AG04449 (cell line): ENCODE measurements around the gene RHEX.

ENCODE experiments used
- CTCF ChIA-PET: fragments of 350-600 bp; formaldehyde crosslinking; extraction: SDS; loops from one replicate; lab custom pipeline; 2021; ENCODE audit warnings: antibody characterized with exemption; lab: Yijun Ruan, JAX
- POLR2A ChIA-PET: fragments of 400-600, 350-600 bp; formaldehyde crosslinking; extraction: SDS; loops from one replicate; lab custom pipeline; 2020; ENCODE audit warnings: antibody characterized with exemption, inconsistent platforms; lab: Yijun Ruan, JAX
- DNase-seq: peaks from one replicate; pipeline ENCODE4 v3.0.0-alpha.2; 2010; ENCODE audit warnings: low read depth, low spot score
- H3K4me3 ChIP-seq: 2 replicates; pipeline ENCODE4 v1.5.1; 2011; ENCODE audit warnings: low read depth, mild to moderate bottlenecking, control low read depth, low read length
- CTCF ChIP-seq: IDR thresholded peaks from one replicate; pipeline ENCODE4 v1.5.1; 2011; ENCODE audit warnings: mild to moderate bottlenecking, moderate library complexity, low read length, control low read depth, inconsistent platforms; ENCODE audit not compliant: insufficient read depth; ENCODE audit errors: missing control alignments

The RHEX gene

GRCh38 chr1:206111271-206111927, 58.4 kb downstream of the RHEX start:
- TF ChIP-seq CTCF, result no peak
- ChIA-PET CTCF (interaction anchor here (0.7 to 16.4 kb wide), 9 partner anchors 9 to 319 kb away, joined by 3 to 561 read pairs (median 11); no protein-coding TSS in a partner anchor), POLR2A (no interaction called here)
- no peak overlapping the region for H3K4me3 ChIP-seq
- no peak for DNase-seq

- POLR2A ChIA-PET, result no interaction called here
- CTCF ChIA-PET, result interaction anchor here (1.1 to 16.4 kb wide), 4 partner anchors 20 to 321 kb away, joined by 3 to 561 read pairs (median 8); no protein-coding TSS in a partner anchor
- H3K4me3 ChIP-seq, result no peak overlapping the region
- no peak for TF ChIP-seq CTCF
- no peak for DNase-seq
Measured at GRCh38 chr1:206112600-206113301, 59.8 kb downstream of the RHEX start.

- TF ChIP-seq CTCF, result no peak
- POLR2A ChIA-PET, result no interaction called here
- no peak overlapping the region for H3K4me3 ChIP-seq
- DNase-seq, result no peak
- CTCF ChIA-PET, result interaction anchor here (1.4 to 16.4 kb wide), 6 partner anchors 9 to 457 kb away, joined by 3 to 561 read pairs (median 6); no protein-coding TSS in a partner anchor
Measured at GRCh38 chr1:206114692-206115640, 62.0 kb downstream of the RHEX start.

GRCh38 chr1:206115791-206116190, 62.8 kb downstream of the RHEX start:
- POLR2A ChIA-PET, result no interaction called here
- H3K4me3 ChIP-seq, result no peak overlapping the region
- CTCF ChIA-PET, result interaction anchor here (1.4 to 16.4 kb wide), 4 partner anchors 11 to 457 kb away, joined by 3 to 561 read pairs (median 6); no protein-coding TSS in a partner anchor
- no peak for DNase-seq
- TF ChIP-seq CTCF, result no peak

GRCh38 chr1:206116191-206116872, 63.4 kb downstream of the RHEX start:
- TF ChIP-seq CTCF, result no peak
- POLR2A ChIA-PET, result no interaction called here
- no peak for DNase-seq
- CTCF ChIA-PET, result interaction anchor here (1.0 to 16.4 kb wide), 4 partner anchors 9 to 460 kb away, joined by 3 to 561 read pairs (median 11); no protein-coding TSS in a partner anchor
- no peak overlapping the region for H3K4me3 ChIP-seq
